MCF 10A (cell line): ENCODE measurements around the gene INSM2. TPM values are rescaled to one million over a fixed set of nuclear protein-coding genes. Genes with fewer than 3 reads are reported as not detected.

Source experiments
- BruUV-seq: library from RNA; stranded (reverse); fragments of 400-500 nt; replicated peaks from 2 replicates; lab custom pipeline; 2021; lab: Mats Ljungman, UMichigan
- CTCF ChIA-PET: fragments of 300-600 bp; sonication (Branson Sonifier 250); formaldehyde crosslinking; extraction: SDS; loops from one replicate; lab custom pipeline; 2021; ENCODE audit warnings: antibody characterized with exemption, inconsistent platforms; lab: Yijun Ruan, JAX
- POLR2A ChIA-PET: fragments of 300-600, 350-650 bp; sonication (Branson Sonifier 250); formaldehyde crosslinking; extraction: SDS; loops from one replicate; lab custom pipeline; 2020; ENCODE audit warnings: antibody characterized with exemption, inconsistent platforms; lab: Yijun Ruan, JAX
- DNase-seq: peaks from one replicate; pipeline ENCODE4 v3.0.0-alpha.2; 2018; ENCODE audit not compliant: unreplicated experiment
- H3K27ac Mint-ChIP-seq: one replicate; pipeline ENCODE4 v1.8.0; 2022; ENCODE audit warnings: mild to moderate bottlenecking, low read depth, mixed read lengths; ENCODE audit not compliant: unreplicated experiment
- H3K27me3 Mint-ChIP-seq: one replicate; pipeline ENCODE4 v1.8.0; 2022; ENCODE audit warnings: mixed read lengths; ENCODE audit not compliant: insufficient read depth, unreplicated experiment
- H3K36me3 Mint-ChIP-seq: one replicate; pipeline ENCODE4 v1.8.0; 2022; ENCODE audit warnings: mild to moderate bottlenecking, moderate library complexity, mixed read lengths; ENCODE audit not compliant: insufficient read depth, unreplicated experiment
- H3K4me1 Mint-ChIP-seq: one replicate; pipeline ENCODE4 v1.8.0; 2022; ENCODE audit warnings: mixed read lengths; ENCODE audit not compliant: insufficient read depth, unreplicated experiment
- H3K4me3 Mint-ChIP-seq: one replicate; pipeline ENCODE4 v1.8.0; 2022; ENCODE audit warnings: mild to moderate bottlenecking, moderate library complexity, mixed read lengths; ENCODE audit not compliant: unreplicated experiment
- H3K9me3 Mint-ChIP-seq: one replicate; pipeline ENCODE4 v1.8.0; 2022; ENCODE audit warnings: mixed read lengths; ENCODE audit not compliant: unreplicated experiment
- CTCF ChIP-seq: fragments of 200-600 bp; IDR thresholded peaks from one replicate; pipeline ENCODE4 v1.8.0; 2022; ENCODE audit warnings: antibody characterized with exemption, mild to moderate bottlenecking; ENCODE audit not compliant: unreplicated experiment
- intact Hi-C: fragments of 100-400 bp; cut with micrococcal nuclease; formaldehyde crosslinking; loops from 2 replicates; pipeline ENCODE4 v1.14.1; 2022
- total RNA-seq: library from RNA; stranded (reverse); gene quantifications from 2 replicates; pipeline ENCODE4 v1.2.3, GENCODE V29; 2022

The INSM2 gene
- total RNA-seq, 1 experiment from 2014 or later, result 0.09 TPM

- Mint-ChIP-seq H3K9me3 (no peaks in the 10 kb centered on the region), H3K36me3 (peaks cover 8% of the 10 kb centered on the region), H3K27me3 (no peaks in the 10 kb centered on the region), H3K4me1 (no peaks in the 10 kb centered on the region), H3K27ac (no peak overlapping the region), H3K4me3 (no peak overlapping the region)
- no TSS peak for BruUV-seq
- CTCF ChIA-PET, result no interaction called here
- no peak for TF ChIP-seq CTCF
- POLR2A ChIA-PET, result interaction anchor here (0.7 kb wide), 1 partner anchor 29 kb away, joined by 3 read pairs; no protein-coding TSS in a partner anchor
- no peak for DNase-seq
- intact Hi-C loops, result no loop called here
Observed at GRCh38 chr14:35578135-35578534, 44.2 kb downstream of the INSM2 start.

GRCh38 chr14:35578639-35579038 lies 44.7 kb downstream of the INSM2 start:
- POLR2A ChIA-PET, result interaction anchor here (0.6 kb wide), 1 partner anchor 45 kb away, joined by 3 read pairs; the partner anchor contains the start of gene INSM2
- Mint-ChIP-seq H3K27ac (no peak overlapping the region), H3K9me3 (no peaks in the 10 kb centered on the region), H3K4me1 (no peaks in the 10 kb centered on the region), H3K27me3 (no peaks in the 10 kb centered on the region), H3K36me3 (peaks cover 8% of the 10 kb centered on the region), H3K4me3 (no peak overlapping the region)
- DNase-seq, result no peak
- CTCF ChIA-PET, result interaction anchor here (0.6 kb wide), 1 partner anchor 117 kb away, joined by 3 read pairs; no protein-coding TSS in a partner anchor
- intact Hi-C loops, result no loop called here
- TF ChIP-seq CTCF, result no peak
- no TSS peak for BruUV-seq

Other genes starting within 250 kb of the INSM2 start
- gene PSMA6, start 241.8 kb upstream of the INSM2 start, total RNA-seq, result 260 and 322 TPM in 2 replicates
- gene NFKBIA, start 129.4 kb upstream of the INSM2 start, total RNA-seq, result 74.5 and 112 TPM in 2 replicates